HEK293T (cell line): ENCODE data around the gene NF1.

Source experiments
- CTCF ChIA-PET: fragments of 350-600 bp; formaldehyde crosslinking; extraction: SDS; loops from one replicate; lab custom pipeline; 2021; ENCODE audit warnings: antibody characterized with exemption, inconsistent platforms; lab: Yijun Ruan, JAX
- POLR2A ChIA-PET: fragments of 350-600 bp; formaldehyde crosslinking; extraction: SDS; loops from one replicate; lab custom pipeline; 2020; ENCODE audit warnings: antibody characterized with exemption, inconsistent platforms; lab: Yijun Ruan, JAX
- DNase-seq: peaks from one replicate; pipeline ENCODE4 v3.0.0; 2012; ENCODE audit warnings: mixed read lengths; ENCODE audit errors: extremely low spot score
- ARNT ChIP-seq: fragments of 450-650 bp; IDR thresholded peaks from 2 replicates; pipeline ENCODE4 v1.6.1; 2017; ENCODE audit warnings: mild to moderate bottlenecking
- BHLHE40 ChIP-seq: fragments of 450-650 bp; IDR thresholded peaks from 2 replicates; pipeline ENCODE4 v1.6.1; 2016; ENCODE audit warnings: mild to moderate bottlenecking, moderate library complexity, borderline replicate concordance
- CTBP1 ChIP-seq: fragments of 450-650 bp; IDR thresholded peaks from 2 replicates; pipeline ENCODE4 v1.6.1; 2016; ENCODE audit warnings: borderline replicate concordance
- ELF4 ChIP-seq: fragments of 450-650 bp; IDR thresholded peaks from 2 replicates; pipeline ENCODE4 v1.6.1; 2017; ENCODE audit warnings: antibody characterized with exemption
- FOXA1 ChIP-seq: fragments of 450-650 bp; IDR thresholded peaks from 2 replicates; pipeline ENCODE4 v1.6.1; 2016; ENCODE audit warnings: mild to moderate bottlenecking
- FOXK2 ChIP-seq: fragments of 450-650 bp; IDR thresholded peaks from 2 replicates; pipeline ENCODE4 v1.6.1; 2016; ENCODE audit warnings: mild to moderate bottlenecking
- FOXM1 ChIP-seq: fragments of 450-650 bp; IDR thresholded peaks from 2 replicates; pipeline ENCODE4 v1.6.1; 2017; ENCODE audit warnings: mild to moderate bottlenecking, borderline replicate concordance
- HDGF ChIP-seq: fragments of 450-650 bp; IDR thresholded peaks from 2 replicates; pipeline ENCODE4 v1.6.1; 2017; ENCODE audit warnings: antibody characterized with exemption, borderline replicate concordance
- L3MBTL2 ChIP-seq: fragments of 450-650 bp; conservative IDR thresholded peaks from 2 replicates; pipeline ENCODE4 v1.6.1; 2016; ENCODE audit warnings: mild to moderate bottlenecking
- LEF1 ChIP-seq: fragments of 450-650 bp; IDR thresholded peaks from 2 replicates; pipeline ENCODE4 v1.6.1; 2017; ENCODE audit warnings: mild to moderate bottlenecking, borderline replicate concordance
- NFRKB ChIP-seq: fragments of 450-650 bp; IDR thresholded peaks from 2 replicates; pipeline ENCODE4 v1.6.1; 2016; ENCODE audit warnings: mild to moderate bottlenecking, moderate library complexity
- PKNOX1 ChIP-seq: fragments of 450-650 bp; IDR thresholded peaks from 2 replicates; pipeline ENCODE4 v1.6.1; 2016
- SP1 ChIP-seq: fragments of 450-650 bp; IDR thresholded peaks from 2 replicates; pipeline ENCODE4 v1.6.1; 2017
- SUZ12 ChIP-seq: fragments of 450-650 bp; IDR thresholded peaks from 2 replicates; pipeline ENCODE4 v1.6.1; 2016; ENCODE audit warnings: mild to moderate bottlenecking
- TARDBP ChIP-seq: fragments of 450-650 bp; IDR thresholded peaks from 2 replicates; pipeline ENCODE4 v1.6.1; 2016
- ZNF384 ChIP-seq: fragments of 450-650 bp; IDR thresholded peaks from 2 replicates; pipeline ENCODE4 v1.6.1; 2016

NF1 gene

DNA sequence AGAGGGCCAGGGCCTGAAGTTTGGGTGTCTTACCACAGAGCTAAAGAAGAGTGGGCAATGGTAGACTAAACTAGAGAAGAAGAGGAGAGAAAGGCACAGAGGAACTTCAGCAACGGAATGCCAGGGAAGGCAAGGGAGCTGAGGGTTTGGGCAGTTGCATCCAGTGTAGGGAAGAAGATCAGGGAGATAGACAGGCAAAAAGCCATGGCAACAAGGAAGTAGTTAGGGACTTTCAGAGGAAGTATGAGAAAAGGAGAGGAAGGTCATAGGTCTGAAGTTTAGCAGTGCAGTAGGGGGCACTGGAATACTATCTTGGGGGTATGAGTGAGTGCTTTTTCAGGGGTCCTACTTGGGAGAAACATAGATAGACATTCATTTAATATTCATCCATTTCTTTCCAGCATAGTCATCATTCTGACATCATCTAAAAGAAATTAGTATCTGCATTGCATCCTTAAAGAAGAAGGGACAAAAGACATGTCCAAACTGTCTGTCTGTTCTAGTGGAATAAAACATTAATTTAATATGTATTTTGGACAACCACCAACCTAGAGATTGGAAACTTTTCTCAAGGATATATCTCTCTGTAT is 2.2 kb upstream of the NF1 start:
- POLR2A ChIA-PET, result no interaction called here
- no peak for TF ChIP-seq BHLHE40
- no peak for TF ChIP-seq HDGF
- TF ChIP-seq TARDBP, result no peak
- TF ChIP-seq L3MBTL2, result no peak
- TF ChIP-seq FOXK2, result no peak
- no peak for TF ChIP-seq FOXA1
- no peak for TF ChIP-seq ZNF384
- no peak for DNase-seq
- CTCF ChIA-PET, result no interaction called here

- CTCF ChIA-PET, result no interaction called here
- TF ChIP-seq FOXA1 (no peak), BHLHE40 (no peak), FOXM1 (no peak), HDGF (no peak), FOXK2 (no peak), ELF4 (no peak), PKNOX1 (no peak), CTBP1 (no peak), NFRKB (no peak), ZNF384 (no peak), LEF1 (no peak), ARNT (no peak), SP1 (no peak), SUZ12 (no peak), TARDBP (no peak)
These were observed 744 bp upstream of the NF1 start for GRCh38 chr17:31093866-31094599.

GRCh38 chr17:31095236-31096105 is 694 bp downstream of the NF1 start:
- DNase-seq, result peak; percentile 32
- ChIA-PET CTCF (no interaction called here), POLR2A (interaction anchor here (0.5 to 3.4 kb wide), 37 partner anchors 8 to 139 kb away, joined by 3 to 26 read pairs (median 4); partner anchors contain the start of gene RNF135)
- 0 out of 2 replicates have a peak, but pooled peaks have one; percentile 17 for TF ChIP-seq ZNF384
- TF ChIP-seq NFRKB, result no peak

More at GRCh38 chr17:31093866-31094599, 744 bp upstream of the NF1 start:
- no peak for DNase-seq
- POLR2A ChIA-PET, result interaction anchor here (0.6 to 3.4 kb wide), 36 partner anchors 8 to 963 kb away, joined by 3 to 26 read pairs (median 4); partner anchors contain the start of gene RNF135

GRCh38 chr17:31096106-31096436 is 1.3 kb downstream of the NF1 start:
- CTCF ChIA-PET, result no interaction called here
- DNase-seq, result no peak
- TF ChIP-seq BHLHE40 (no peak), TARDBP (no peak), L3MBTL2 (no peak), ELF4 (no peak), FOXA1 (no peak), CTBP1 (no peak), NFRKB (no peak), ARNT (no peak), HDGF (no peak), LEF1 (no peak), ZNF384 (no peak), SP1 (no peak), FOXM1 (no peak), SUZ12 (no peak), PKNOX1 (no peak), FOXK2 (no peak)
- POLR2A ChIA-PET, result interaction anchor here (1.0 to 3.4 kb wide), 2 partner anchors 13 kb away, joined by 3 to 26 read pairs; no protein-coding TSS in a partner anchor

DNA sequence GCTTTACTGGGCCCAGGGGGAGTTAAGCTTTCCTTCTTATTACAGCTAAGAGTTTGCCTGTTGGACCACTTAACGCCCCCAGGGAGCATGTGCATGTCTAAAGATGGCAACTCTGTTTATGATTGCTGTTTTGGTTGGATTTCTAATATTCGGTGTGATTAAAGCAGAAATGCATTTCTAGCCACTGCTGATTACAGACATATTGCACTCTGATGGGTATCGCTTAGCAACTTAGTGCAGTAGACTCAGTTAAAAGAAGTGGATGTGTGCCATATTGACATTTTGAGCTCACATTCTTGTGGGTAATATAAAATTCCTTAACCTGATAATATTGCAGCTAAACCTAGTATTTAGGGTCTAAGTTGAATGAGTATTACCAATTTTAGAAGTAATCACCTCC is 4.2 kb downstream of the NF1 start:
- CTCF ChIA-PET, result no interaction called here
- TF ChIP-seq BHLHE40, result no peak
- TF ChIP-seq ELF4, result no peak
- no peak for TF ChIP-seq NFRKB
- no peak for TF ChIP-seq LEF1
- no peak for TF ChIP-seq TARDBP
- TF ChIP-seq SP1, result no peak
- TF ChIP-seq CTBP1, result no peak
- TF ChIP-seq HDGF, result no peak
- TF ChIP-seq ARNT, result no peak
- no peak for TF ChIP-seq SUZ12
- TF ChIP-seq L3MBTL2, result no peak
- no peak for TF ChIP-seq FOXK2
- TF ChIP-seq FOXM1, result no peak
- no peak for TF ChIP-seq PKNOX1
- TF ChIP-seq ZNF384, result no peak
- DNase-seq, result no peak
- POLR2A ChIA-PET, result no interaction called here
